NCI-H1694 treated with DMSO at 0.1 percent for 48 hours (cell line): ENCODE measurements around the gene NT5DC2.

ENCODE experiments used
- DNase-seq: peaks from one replicate; lab custom pipeline; 2025; lab: John Stamatoyannopoulos, UW

Gene NT5DC2

DNA sequence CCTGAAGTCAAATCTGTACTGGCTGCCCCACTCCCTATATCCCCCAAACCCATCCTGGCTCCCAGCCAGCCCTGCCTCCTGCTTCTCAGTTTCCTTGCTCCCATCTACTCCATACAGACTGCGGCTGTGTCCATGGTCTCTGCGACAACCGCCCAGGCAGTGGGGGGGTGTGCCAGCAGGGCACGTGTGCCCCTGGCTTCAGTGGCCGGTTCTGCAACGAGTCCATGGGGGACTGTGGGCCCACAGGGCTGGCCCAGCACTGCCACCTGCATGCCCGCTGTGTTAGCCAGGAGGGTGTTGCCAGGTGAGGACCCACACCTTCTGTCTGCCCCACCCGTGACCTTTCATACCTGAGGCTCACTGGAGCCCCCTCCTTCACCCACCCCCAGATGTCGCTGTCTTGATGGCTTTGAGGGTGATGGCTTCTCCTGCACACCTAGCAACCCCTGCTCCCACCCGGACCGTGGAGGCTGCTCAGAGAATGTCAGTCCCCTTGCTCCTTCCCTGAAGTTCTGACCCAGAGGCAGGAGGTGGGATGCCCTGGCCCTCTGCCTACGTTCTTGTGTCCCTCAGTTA is 23.8 kb downstream of the NT5DC2 start:
- no peak for DNase-seq

DNA sequence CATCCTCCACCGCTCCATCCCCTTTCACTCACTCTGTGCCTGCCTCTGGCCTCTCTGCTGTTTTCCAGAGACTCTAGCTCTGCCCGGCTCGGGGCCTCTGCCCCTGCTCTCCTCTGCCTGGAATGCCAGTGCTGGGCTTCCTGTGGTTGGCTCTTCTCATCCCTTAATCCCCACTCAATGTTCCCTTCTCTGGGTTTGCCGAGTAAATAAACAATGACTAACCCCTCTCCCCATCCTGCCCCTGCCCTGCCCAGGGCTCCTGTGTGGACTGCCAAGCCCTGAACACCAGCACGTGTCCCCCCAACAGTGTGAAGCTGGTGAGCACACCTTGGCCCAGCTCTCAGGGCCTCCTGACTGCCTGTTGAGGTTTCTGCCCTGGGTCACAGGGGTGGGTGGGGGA is 26.3 kb downstream of the NT5DC2 start:
- DNase-seq: no peak

DNA sequence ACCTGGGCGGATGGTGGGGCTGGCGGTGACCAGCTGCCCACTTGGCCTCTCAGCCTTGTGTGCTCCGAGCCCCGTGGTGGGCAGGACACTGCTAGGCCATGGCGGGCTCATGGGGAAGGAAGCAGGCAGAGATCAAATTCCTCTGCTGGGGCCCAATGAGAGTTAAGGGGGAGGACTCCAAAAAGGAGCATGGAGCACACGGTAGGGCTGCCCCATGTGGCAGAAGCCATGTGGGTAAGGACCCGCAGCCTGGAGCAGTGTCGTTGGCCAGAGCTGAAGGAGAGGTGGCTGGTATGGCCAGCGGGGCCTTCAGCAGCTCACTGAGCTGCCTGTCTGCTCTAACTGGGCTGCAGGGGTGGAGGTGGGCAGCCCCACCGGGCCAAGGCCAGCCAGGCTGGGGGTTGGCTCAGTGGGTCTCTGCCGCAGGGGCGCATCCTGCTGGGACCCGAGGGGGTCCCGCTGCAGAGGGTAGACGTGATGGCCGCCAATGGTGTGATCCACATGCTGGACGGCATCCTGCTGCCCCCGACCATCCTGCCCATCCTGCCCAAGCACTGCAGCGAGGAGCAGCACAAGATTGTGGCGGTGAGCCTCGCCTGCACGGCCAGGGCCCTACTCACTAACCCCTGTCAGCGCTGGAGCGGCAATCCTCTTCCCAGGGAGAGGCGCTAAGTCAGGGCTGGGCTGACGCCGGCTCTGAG is 27.2 kb downstream of the NT5DC2 start:
- no peak for DNase-seq

DNA sequence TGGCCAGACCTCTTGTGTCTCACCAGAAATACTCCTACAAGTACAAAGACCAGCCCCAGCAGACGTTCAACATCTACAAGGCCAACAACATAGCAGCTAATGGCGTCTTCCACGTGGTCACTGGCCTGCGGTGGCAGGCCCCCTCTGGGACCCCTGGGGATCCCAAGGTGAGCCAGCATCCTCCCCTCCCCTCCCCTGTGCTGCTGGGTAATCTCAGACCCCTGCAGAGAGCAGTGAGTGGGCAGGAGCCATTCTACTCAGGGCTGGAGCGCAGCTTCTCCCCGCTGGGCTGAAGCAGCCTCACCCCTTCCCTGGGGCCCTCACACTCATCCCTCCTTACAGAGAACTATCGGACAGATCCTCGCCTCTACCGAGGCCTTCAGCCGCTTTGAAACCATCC is 28.7 kb downstream of the NT5DC2 start:
- no peak for DNase-seq

DNA sequence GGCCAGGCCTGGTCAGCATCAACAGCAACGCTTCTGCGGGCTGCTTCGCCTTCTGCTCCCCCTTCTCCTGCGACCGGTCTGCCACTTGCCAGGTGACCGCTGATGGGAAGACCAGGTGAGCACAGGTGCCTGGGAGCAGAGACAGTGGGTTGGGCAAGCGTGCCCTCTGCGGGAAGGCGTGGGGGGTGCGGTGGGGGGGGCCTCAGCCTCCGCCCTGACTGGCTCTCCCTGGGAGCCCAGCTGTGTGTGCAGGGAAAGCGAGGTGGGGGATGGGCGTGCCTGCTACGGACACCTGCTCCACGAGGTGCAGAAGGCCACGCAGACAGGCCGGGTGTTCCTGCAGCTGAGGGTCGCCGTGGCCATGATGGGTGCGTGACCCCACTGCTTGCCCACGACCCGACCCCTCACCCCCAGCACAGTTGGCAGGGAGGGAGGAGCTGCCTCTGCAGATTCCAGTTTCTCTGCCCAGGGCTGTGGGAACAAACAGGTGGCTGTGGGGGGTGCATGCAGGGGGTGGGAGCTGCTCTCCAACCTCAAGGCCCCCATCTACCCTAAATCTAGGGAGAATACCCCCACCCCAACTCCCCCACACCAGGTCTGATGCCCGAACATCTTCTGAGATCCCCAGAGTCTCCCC is 29.8 kb downstream of the NT5DC2 start:
- no peak for DNase-seq

DNA sequence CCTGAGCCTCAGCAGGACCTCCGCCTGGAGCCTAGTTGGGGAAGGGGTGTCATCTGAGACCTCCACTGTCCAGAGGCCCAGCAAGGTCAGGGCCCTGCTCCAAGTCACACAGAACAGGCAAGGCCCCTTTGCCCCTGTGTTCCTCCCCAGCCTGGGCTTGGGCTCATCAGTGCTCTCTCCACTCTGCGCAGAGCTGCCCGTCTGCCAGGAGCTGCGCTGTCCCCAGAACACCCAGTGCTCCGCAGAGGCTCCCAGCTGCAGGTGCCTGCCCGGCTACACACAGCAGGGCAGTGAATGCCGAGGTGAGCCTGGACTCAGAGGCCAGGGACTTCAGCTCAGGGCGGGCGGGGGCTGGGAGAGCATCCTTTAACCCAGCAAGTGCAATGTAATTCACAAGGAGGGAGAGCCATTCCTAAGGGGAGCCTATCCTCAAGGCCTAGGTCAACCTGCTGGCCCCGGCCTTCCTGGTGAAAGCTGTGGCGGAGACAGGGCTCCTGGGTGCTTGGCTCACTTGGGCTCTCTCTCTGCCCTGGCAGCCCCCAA is 30.8 kb downstream of the NT5DC2 start:
- no peak for DNase-seq

DNA sequence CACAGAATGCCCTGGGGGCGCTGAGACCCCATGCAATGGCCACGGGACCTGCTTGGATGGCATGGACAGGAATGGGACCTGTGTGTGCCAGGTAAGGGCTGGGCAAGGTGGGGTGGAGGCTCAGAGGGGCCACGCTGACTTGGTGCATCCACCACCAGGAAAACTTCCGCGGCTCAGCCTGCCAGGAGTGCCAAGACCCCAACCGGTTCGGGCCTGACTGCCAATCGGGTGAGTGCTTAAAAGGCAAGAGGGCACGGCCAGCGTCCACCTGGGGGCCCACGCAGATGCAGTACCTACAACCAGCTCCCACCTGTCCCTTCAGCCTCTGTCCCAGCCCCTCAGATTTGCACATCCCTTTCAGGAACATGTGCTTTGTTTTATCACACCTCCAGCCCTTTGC is 31.7 kb downstream of the NT5DC2 start:
- DNase-seq: no peak

DNA sequence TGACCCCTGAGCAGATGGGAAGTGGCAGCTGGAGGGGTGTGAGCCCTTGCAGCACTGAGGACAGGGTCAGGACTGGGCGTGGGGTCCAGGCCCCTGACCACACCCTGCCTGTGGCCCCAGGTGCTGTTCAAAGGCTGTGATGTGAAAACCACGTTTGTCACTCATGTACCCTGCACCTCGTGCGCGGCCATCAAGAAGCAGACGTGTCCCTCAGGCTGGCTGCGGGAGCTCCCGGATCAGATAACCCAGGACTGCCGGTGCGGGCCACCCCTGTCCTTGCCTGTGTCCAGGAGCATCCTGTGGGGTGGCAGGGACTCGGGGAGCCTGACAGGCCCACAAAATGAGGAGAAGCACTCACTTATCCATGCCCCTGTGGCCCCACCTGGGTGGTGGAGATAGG is 32.6 kb downstream of the NT5DC2 start:
- DNase-seq: no peak

DNA sequence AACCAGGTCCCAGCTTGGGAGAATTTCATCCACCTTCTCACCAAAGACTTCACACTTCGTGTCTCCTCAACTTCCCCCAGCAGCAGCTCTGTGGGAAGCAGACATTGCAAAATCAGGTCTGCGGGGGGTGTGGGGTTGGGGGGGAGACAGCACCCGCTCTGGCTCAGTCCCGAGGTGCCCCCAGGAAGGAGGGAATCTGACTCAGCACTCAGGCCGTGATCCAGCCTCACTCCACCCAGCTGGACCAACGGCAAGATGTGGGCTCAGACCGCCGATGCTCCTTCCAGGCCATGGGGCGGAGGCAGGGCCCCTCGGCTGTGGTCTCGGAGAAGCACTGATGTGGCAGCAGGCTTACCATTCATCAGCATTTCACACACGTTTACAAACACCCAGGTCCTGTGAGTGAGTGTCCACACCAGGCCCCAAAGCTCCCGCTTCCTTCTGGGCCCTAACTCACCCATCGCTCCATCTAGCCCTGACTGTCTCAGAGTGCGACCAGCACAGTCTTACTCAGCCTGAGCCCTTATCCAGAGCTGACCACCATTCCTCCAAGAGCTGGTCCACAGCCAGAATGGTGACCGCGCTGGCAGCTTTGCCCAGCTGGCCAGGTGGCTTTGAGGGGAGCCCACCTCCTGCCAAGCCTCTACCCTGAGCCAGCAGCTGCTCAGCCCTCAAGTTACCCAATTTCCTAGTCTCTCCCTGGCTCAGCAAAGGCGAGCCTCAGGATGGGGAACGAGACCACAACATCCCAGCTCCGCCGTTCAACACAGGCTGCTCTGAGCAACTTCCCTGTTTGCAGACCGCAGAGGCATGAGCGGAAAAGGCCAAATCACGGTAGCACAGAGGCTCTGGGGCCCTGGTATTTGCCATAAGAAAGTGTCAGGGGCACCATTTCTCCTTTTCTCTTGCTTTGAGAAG is 35.3 kb downstream of the NT5DC2 start:
- no peak for DNase-seq

DNA sequence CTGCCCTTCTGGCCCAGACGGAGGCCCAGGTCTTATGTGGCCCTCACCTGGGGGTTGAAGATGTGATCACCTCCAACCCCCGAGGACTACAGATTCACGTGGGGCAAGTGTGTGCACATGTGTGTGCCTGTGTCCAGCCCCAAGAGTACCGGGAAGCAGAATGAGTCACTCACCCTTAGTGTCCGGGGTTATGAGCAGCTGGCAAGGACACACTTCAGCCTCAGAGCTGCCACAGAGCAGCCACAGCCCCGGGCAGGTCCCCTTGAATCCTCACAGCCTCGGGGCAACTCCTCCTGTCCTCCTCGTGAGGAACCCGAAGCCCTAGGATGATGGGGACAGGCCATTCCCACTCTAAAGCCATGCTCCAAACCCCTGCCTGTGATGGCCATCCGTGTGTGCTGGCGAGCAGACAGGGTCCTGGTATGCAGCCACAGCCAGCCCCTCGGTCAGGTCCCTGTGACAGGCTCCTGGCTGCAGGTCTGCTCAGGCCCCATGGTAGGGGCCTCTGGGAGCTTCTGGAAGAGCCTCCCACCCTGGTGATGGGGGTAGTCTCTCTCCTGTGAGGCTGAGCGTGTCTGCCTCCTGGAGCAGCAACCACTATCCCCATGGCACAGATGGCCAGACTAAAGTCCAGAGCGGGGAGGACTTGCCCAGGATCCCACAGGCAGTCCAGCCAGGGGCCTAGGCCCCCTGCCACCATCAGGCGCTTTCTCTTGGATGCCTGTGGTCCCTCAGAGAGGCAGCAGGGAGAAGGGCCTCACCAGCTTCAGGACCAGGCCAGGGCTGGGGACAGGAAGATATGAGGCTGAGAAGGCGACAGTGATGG is 37.7 kb downstream of the NT5DC2 start:
- no peak for DNase-seq

DNA sequence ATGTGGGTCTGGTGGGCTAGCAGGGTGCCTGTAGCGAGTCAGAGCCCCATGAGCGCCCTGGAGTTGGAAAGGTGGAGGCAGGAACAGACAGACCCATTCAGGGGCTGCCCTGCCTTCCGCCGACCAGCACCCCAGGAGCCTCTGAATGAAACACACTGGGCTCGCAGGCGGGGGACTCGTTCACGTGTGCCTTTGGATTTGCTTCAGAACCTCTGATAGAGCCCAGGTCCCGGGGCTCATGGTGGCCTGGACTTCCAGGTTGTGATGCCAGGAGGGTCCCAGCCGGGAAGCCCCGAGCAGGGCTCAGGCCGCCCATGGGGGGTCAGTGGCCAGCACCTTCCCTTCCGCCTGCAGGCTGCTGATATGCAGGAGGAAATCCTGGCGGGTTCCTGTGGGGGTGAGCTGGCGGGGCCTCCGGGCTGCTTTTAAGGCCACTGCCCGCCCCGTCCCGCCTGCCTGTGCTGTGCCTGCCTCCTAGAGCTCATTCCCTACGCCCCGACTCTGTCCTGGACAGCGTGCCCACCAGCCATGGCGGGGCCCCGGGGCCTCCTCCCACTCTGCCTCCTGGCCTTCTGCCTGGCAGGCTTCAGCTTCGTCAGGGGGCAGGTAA is 38.7 kb downstream of the NT5DC2 start, which contains the start of gene STAB1:
TSS of gene STAB1 (plus strand) at position 453 of the 610 bp plus-strand sequence. CDS start at position 529, 76 bp downstream.
- DNase-seq: no peak

DNA sequence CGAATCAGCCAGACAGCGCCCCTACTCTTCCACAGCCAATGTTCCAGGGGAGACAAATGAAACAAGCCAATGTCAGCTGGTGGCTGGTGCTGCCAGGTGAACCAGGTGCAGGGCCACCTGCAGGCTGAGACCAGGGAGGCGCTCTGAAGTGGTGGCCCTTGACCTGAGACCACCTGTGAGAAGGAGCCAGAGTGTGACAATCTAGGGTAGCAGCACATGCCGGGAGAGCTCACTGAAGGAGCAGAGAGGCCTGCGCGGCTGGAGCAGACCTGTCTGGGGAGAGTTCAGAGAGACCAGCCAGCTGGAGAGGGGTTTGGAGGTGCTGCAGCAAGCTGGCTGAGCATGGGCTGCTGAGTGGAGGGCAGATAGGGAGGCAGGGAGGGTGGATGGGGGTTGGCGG is 39.2 kb downstream of the NT5DC2 start:
- DNase-seq: no peak

DNA sequence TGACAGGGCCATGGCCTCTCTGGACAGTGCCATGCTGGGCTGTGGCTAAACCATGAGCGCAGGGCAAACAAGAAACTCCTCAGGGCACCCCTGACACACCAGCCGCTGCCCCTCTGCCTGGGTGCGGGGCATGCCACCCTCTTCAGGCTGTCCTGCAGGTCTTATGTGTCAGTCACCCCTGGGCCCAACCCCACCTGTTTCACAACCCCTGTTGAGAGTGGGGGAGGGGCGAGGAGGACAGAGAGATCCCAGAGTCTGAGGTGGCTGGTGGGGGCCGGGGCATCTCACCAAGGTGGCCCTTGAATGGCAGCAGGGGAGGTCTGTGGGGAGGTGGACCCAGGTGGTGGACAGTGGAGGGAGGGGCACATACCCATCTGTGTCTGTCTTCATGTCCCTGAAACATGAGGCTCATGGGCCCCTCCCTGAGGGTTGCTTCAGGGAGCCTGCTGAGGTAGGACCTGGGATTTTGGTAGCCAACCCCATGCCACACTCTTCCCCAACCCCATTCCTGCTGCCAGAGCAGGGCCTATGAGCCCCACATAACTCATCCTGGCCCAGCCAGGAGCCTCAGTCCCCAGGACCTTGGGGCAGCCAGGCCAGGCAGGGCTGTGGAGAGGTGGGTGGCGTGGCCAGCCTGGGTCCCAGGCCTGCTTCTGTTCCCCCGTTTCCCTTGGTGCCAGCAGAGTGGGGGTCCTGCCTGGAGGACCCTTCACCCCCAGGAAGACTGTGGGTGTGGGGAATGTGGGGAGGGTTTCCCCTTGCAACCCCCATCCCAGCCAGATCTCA is 40.2 kb downstream of the NT5DC2 start:
- DNase-seq: no peak

DNA sequence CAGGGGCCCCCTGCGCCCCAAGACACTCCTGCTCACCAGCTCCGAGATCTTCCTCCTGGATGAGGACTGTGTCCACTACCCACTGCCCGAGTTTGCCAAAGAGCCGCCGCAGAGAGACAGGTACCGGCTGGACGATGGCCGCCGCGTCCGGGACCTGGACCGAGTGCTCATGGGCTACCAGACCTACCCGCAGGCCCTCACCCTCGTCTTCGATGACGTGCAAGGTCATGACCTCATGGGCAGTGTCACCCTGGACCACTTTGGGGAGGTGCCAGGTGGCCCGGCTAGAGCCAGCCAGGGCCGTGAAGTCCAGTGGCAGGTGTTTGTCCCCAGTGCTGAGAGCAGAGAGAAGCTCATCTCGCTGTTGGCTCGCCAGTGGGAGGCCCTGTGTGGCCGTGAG is 41.6 kb downstream of the NT5DC2 start:
- DNase-seq: no peak

DNA sequence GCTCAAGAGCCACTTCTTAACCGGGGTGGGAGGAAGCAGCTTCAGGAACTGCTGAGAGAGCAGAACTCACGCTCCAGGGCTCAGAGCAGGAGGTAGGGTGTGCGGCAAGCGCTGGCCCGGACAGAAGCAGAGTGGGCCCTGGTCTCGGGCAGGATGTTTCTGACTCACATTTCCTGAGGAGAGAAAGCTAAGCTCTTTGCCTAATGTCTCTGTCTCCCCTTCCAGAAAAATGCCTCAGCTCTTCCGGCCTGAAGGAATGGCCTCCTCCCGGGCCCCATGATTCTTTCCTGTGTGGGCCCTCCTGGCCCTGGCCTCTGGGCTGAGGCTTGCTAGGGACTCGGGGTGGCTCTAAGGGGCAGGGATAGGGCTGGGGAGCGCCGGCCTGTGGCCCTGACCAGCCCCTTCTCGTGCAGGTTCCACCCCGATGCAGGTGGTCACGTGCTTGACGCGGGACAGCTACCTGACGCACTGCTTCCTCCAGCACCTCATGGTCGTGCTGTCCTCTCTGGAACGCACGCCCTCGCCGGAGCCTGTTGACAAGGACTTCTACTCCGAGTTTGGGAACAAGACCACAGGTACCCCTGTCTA is 42.6 kb downstream of the NT5DC2 start:
- DNase-seq: no peak

DNA sequence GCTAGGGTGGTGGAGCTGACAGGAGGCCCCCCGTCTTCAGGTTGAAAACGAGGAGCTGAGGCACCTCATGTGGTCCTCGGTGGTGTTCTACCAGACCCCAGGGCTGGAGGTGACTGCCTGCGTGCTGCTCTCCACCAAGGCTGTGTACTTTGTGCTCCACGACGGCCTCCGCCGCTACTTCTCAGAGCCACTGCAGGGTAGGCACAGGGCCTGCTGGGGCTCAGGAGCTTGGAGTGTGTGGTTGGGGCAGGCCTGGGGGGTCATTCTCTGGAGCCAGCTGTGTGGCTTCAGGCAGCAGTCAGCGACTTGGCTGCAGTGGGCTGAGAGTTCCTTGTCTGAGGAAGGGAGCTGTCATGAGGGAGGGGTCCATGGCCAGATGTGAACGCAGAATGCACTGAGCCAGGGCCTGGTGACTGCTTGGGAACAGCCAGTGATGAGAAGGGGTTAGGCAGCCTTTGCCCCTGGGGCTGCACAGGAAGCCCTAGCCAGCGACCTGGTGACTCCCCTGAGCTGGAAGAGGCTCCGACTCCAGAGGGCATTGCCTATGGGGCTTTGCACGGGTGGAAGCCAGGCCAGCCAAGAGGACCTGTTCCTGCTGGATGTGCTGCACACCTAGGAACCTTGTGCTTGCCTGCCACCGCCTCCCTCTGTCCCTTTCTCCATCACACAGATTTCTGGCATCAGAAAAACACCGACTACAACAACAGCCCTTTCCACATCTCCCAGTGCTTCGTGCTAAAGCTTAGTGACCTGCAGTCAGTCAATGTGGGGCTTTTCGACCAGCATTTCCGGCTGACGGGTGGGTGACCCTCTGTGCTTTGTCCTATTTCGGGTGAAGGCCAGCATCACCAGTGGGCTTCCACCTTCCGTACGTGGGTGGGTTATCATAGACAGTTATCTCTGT is 43.4 kb downstream of the NT5DC2 start:
- DNase-seq: no peak

DNA sequence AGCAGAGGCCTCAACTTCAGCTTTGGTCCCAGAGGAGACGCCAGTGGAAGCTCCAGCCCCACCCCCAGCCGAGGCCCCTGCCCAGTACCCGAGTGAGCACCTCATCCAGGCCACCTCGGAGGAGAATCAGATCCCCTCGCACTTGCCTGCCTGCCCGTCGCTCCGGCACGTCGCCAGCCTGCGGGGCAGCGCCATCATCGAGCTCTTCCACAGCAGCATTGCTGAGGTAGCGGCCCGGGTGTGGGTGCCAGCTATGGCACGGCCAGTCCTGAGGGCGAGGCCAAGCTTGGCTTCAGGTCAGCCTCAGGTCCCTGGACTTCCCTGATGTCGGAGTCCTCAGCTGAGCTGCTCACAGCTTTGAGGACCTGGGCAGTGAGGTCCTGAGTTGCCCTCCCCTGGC is 44.2 kb downstream of the NT5DC2 start:
- no peak for DNase-seq

DNA sequence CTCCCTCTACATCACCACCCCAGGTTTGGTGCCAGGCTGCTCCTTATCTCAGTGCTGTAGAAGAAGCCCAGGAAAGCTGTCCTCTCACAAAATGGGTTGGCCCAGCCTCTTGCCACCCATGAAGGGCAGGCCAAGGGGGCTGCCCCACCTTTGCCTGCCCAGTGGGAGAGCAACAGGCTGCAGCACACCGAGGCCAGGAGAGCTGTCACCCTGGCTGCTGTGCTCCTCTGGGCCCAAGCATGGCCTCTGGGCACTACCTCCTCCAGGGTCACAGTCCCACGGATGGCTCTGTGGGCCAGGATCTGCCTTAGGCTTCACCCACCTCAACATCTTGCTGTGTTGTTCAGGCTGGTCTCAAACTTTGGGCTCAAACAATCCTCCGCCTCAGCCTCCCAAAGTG is 44.9 kb downstream of the NT5DC2 start:
- DNase-seq: no peak
